Neural cell (in vitro differentiated cells): ENCODE measurements around the gene FJX1. TPM values are rescaled to one million over a fixed set of nuclear protein-coding genes. Genes with fewer than 3 reads are reported as not detected.

ENCODE experiments used
- H2AFZ ChIP-seq: fragments of 200-600, 300-800 bp; sonication (generic), shearing (Covaris generic); 2 replicates; pipeline ENCODE4 v1.6.0; 2014; ENCODE audit warnings: low read depth, mild to moderate bottlenecking, antibody characterized with exemption, low read length, moderate library complexity
- H3F3A ChIP-seq: fragments of 200-600 bp; shearing (Covaris generic); 2 replicates; pipeline ENCODE4 v1.6.1; 2016; ENCODE audit warnings: mild to moderate bottlenecking, moderate library complexity, mixed read lengths, antibody characterized with exemption, low read length; ENCODE audit not compliant: insufficient read depth, poor library complexity, severe bottlenecking
- H3K27ac ChIP-seq: fragments of 200-600, 300-800 bp; sonication (generic), shearing (Covaris generic); 2 replicates; pipeline ENCODE4 v1.5.1; 2014; ENCODE audit warnings: mild to moderate bottlenecking, low read length, moderate library complexity
- H3K27me3 ChIP-seq: fragments of 300-800, 200-600 bp; sonication (generic), shearing (Covaris generic); 2 replicates; pipeline ENCODE4 v1.6.0; 2014; ENCODE audit warnings: mild to moderate bottlenecking, low read depth, low read length, moderate library complexity; ENCODE audit not compliant: insufficient read depth
- H3K36me3 ChIP-seq: fragments of 300-800, 200-600 bp; sonication (generic), shearing (Covaris generic); 2 replicates; pipeline ENCODE4 v1.5.1; 2014; ENCODE audit warnings: mild to moderate bottlenecking, antibody characterized with exemption, low read length, moderate library complexity; ENCODE audit not compliant: insufficient read depth
- H3K4me2 ChIP-seq: fragments of 300-800, 200-600 bp; sonication (generic), shearing (Covaris generic); 2 replicates; pipeline ENCODE4 v1.6.0; 2014; ENCODE audit warnings: mild to moderate bottlenecking, low read length
- H3K4me3 ChIP-seq: fragments of 300-800, 200-600 bp; sonication (generic), shearing (Covaris generic); 2 replicates; pipeline ENCODE4 v1.5.1; 2014; ENCODE audit warnings: mild to moderate bottlenecking, low read length, moderate library complexity
- H3K79me2 ChIP-seq: fragments of 200-600 bp; shearing (Covaris generic); replicated peaks from 2 replicates; pipeline ENCODE4 v1.6.0; 2014; ENCODE audit warnings: mild to moderate bottlenecking, low read length, moderate library complexity; ENCODE audit not compliant: insufficient read depth
- H3K9ac ChIP-seq: fragments of 300-800, 200-600 bp; sonication (generic), shearing (Covaris generic); 2 replicates; pipeline ENCODE4 v1.6.1; 2016; ENCODE audit warnings: mild to moderate bottlenecking, low read length, mixed read lengths
- H3K9me2 ChIP-seq: fragments of 200-600 bp; shearing (Covaris generic); 2 replicates; pipeline ENCODE4 v1.6.1; 2016; ENCODE audit warnings: mild to moderate bottlenecking, low read length, mixed read lengths; ENCODE audit not compliant: insufficient read depth
- H3K9me3 ChIP-seq: fragments of 200-600, 300-800 bp; sonication (generic), shearing (Covaris generic); 2 replicates; pipeline ENCODE4 v1.6.1; 2016; ENCODE audit warnings: mild to moderate bottlenecking, mixed run types, low read length, moderate library complexity, mixed read lengths
- H4K20me1 ChIP-seq: fragments of 200-600 bp; shearing (Covaris generic); 2 replicates; pipeline ENCODE4 v1.6.1; 2016; ENCODE audit warnings: mild to moderate bottlenecking, mixed run types; ENCODE audit not compliant: insufficient read depth
- EP300 ChIP-seq: fragments of 450-650 bp; conservative IDR thresholded peaks from 2 replicates; pipeline ENCODE4 v1.6.1; 2014; ENCODE audit warnings: antibody characterized with exemption, mild to moderate bottlenecking, moderate library complexity; ENCODE audit not compliant: poor library complexity, severe bottlenecking
- EZH2 ChIP-seq: fragments of 200-600, 300-800 bp; shearing (Covaris generic), sonication (generic); IDR thresholded peaks from 2 replicates; pipeline ENCODE4 v1.6.1; 2014; ENCODE audit warnings: antibody characterized with exemption, low read length, borderline replicate concordance, mild to moderate bottlenecking; ENCODE audit not compliant: insufficient read depth, poor library complexity, severe bottlenecking
- MXI1 ChIP-seq: fragments of 450-650 bp; conservative IDR thresholded peaks from 2 replicates; pipeline ENCODE4 v1.6.1; 2014; ENCODE audit warnings: antibody characterized with exemption, mild to moderate bottlenecking; ENCODE audit not compliant: poor library complexity, severe bottlenecking
- POLR2AphosphoS5 ChIP-seq: IDR thresholded peaks from 2 replicates; pipeline ENCODE4 v1.6.1; 2012
- RAD21 ChIP-seq: fragments of 450-650 bp; conservative IDR thresholded peaks from 2 replicates; pipeline ENCODE4 v1.6.1; 2014; ENCODE audit warnings: antibody characterized with exemption, mild to moderate bottlenecking, moderate library complexity
- SMC3 ChIP-seq: fragments of 450-650 bp; conservative IDR thresholded peaks from 2 replicates; pipeline ENCODE4 v1.6.1; 2014; ENCODE audit warnings: antibody characterized with exemption, mild to moderate bottlenecking, moderate library complexity; ENCODE audit not compliant: poor library complexity
- TAF1 ChIP-seq: IDR thresholded peaks from 2 replicates; pipeline ENCODE4 v1.6.1; 2012; ENCODE audit warnings: low read depth
- polyA plus RNA-seq: library from polyadenylated mRNA; depleted of rRNA; stranded (reverse); fragments of >200 nt; gene quantifications from 2 replicates; pipeline ENCODE4 v1.2.3, GENCODE V29; 2014
- TF ChIP-seq, protein P1 (sequence below): fragments of 450-650 bp; IDR thresholded peaks from 2 replicates; pipeline ENCODE4 v1.5.1; 2014; ENCODE audit warnings: antibody characterized with exemption, mild to moderate bottlenecking, moderate library complexity; ENCODE audit not compliant: poor library complexity, severe bottlenecking
- TF ChIP-seq, protein P2 (sequence below): IDR thresholded peaks from 2 replicates; pipeline ENCODE4 v1.6.1; 2012; ENCODE audit warnings: borderline replicate concordance

The FJX1 gene
- polyA plus RNA-seq, 1 donor from 2014 or later, result 56.3 TPM

DNA sequence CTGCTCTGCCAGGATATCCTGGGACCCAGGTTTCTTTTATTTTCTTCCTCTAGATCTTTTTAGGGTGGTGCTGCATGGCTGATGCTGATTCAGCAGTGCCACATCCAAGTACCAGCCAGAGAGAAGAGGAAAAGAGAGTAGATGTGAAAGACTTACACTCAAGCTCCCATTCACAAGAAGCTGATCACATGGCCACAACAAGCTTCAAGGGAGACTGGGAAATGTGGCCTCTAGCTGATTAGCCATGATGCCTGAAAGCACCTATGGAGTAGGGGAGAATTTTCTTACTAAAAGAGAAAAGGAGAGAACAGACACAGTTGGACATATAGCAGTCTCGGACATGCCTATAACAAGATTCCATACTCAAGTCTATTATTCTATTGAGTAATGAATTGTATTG lies 34.4 kb upstream of the FJX1 start:
- TF ChIP-seq RAD21 (no peak), EP300 (no peak)
- TF ChIP-seq, protein P1, sequence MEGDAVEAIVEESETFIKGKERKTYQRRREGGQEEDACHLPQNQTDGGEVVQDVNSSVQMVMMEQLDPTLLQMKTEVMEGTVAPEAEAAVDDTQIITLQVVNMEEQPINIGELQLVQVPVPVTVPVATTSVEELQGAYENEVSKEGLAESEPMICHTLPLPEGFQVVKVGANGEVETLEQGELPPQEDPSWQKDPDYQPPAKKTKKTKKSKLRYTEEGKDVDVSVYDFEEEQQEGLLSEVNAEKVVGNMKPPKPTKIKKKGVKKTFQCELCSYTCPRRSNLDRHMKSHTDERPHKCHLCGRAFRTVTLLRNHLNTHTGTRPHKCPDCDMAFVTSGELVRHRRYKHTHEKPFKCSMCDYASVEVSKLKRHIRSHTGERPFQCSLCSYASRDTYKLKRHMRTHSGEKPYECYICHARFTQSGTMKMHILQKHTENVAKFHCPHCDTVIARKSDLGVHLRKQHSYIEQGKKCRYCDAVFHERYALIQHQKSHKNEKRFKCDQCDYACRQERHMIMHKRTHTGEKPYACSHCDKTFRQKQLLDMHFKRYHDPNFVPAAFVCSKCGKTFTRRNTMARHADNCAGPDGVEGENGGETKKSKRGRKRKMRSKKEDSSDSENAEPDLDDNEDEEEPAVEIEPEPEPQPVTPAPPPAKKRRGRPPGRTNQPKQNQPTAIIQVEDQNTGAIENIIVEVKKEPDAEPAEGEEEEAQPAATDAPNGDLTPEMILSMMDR, result no peak
- Histone ChIP-seq H3K4me3 (no peak overlapping the region), H3K27ac (no peak overlapping the region), H3K79me2 (no peaks in the 10 kb centered on the region), H2AFZ (no peak overlapping the region), H3K9ac (no peak overlapping the region), H4K20me1 (no peaks in the 10 kb centered on the region), H3K36me3 (no peaks in the 10 kb centered on the region), H3F3A (no peaks in the 10 kb centered on the region), H3K4me2 (no peak overlapping the region), H3K9me2 (no peaks in the 10 kb centered on the region), H3K9me3 (no peaks in the 10 kb centered on the region), H3K27me3 (no peaks in the 10 kb centered on the region)

- no peaks in the 10 kb centered on the region for H3K27me3 ChIP-seq
- no peaks in the 10 kb centered on the region for H3K79me2 ChIP-seq
- no peaks in the 10 kb centered on the region for H3F3A ChIP-seq
- no peaks in the 10 kb centered on the region for H3K9me2 ChIP-seq
- H3K4me3 ChIP-seq, result no peak overlapping the region
- H3K36me3 ChIP-seq, result no peaks in the 10 kb centered on the region
- TF ChIP-seq RAD21 (no peak), EP300 (no peak), TAF1 (no peak)
- no peak overlapping the region for H3K9ac ChIP-seq
- H3K27ac ChIP-seq, result no peak overlapping the region
- H2AFZ ChIP-seq, result no peak overlapping the region
- no peak overlapping the region for H3K4me2 ChIP-seq
- H4K20me1 ChIP-seq, result no peaks in the 10 kb centered on the region
- H3K9me3 ChIP-seq, result no peaks in the 10 kb centered on the region
Observed at GRCh38 chr11:35584321-35584720, 33.9 kb upstream of the FJX1 start.

DNA sequence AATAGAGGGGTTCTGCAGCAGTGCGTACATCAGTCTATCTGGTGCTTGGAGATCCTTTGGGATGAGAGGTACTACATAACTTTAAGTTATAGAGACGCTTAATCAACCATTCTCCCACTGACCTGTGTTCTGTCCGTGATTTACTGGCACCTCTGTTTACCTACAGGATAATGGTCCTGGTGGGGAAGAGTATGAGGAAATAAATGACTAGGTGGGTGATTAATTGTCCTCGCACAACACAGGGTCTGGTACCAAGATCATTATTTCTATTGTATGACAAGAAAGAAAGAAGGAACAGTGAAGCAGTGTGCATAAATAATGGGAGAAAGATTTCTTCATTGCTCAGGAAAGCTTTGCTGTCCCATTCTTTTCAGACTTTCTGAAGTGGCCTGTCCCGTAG lies 32.8 kb upstream of the FJX1 start:
- H3K27ac ChIP-seq, result no peak overlapping the region
- H3K9ac ChIP-seq, result no peak overlapping the region
- TF ChIP-seq, protein P2, sequence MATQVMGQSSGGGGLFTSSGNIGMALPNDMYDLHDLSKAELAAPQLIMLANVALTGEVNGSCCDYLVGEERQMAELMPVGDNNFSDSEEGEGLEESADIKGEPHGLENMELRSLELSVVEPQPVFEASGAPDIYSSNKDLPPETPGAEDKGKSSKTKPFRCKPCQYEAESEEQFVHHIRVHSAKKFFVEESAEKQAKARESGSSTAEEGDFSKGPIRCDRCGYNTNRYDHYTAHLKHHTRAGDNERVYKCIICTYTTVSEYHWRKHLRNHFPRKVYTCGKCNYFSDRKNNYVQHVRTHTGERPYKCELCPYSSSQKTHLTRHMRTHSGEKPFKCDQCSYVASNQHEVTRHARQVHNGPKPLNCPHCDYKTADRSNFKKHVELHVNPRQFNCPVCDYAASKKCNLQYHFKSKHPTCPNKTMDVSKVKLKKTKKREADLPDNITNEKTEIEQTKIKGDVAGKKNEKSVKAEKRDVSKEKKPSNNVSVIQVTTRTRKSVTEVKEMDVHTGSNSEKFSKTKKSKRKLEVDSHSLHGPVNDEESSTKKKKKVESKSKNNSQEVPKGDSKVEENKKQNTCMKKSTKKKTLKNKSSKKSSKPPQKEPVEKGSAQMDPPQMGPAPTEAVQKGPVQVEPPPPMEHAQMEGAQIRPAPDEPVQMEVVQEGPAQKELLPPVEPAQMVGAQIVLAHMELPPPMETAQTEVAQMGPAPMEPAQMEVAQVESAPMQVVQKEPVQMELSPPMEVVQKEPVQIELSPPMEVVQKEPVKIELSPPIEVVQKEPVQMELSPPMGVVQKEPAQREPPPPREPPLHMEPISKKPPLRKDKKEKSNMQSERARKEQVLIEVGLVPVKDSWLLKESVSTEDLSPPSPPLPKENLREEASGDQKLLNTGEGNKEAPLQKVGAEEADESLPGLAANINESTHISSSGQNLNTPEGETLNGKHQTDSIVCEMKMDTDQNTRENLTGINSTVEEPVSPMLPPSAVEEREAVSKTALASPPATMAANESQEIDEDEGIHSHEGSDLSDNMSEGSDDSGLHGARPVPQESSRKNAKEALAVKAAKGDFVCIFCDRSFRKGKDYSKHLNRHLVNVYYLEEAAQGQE, result no peak
- TF ChIP-seq RAD21, result no peak
- TF ChIP-seq EP300, result no peak
- no peak for TF ChIP-seq SMC3
- no peak for TF ChIP-seq POLR2AphosphoS5
- TF ChIP-seq EZH2, result no peak
- TF ChIP-seq, protein P1, result no peak
- no peak for TF ChIP-seq TAF1
- no peak for TF ChIP-seq MXI1
- H3F3A ChIP-seq, result no peaks in the 10 kb centered on the region
- H3K27me3 ChIP-seq, result no peaks in the 10 kb centered on the region
- no peaks in the 10 kb centered on the region for H3K9me3 ChIP-seq
- no peak overlapping the region for H2AFZ ChIP-seq
- no peaks in the 10 kb centered on the region for H3K79me2 ChIP-seq
- no peak overlapping the region for H3K4me2 ChIP-seq
- H3K9me2 ChIP-seq, result no peaks in the 10 kb centered on the region
- H3K4me3 ChIP-seq, result no peak overlapping the region
- H4K20me1 ChIP-seq, result no peaks in the 10 kb centered on the region
- no peaks in the 10 kb centered on the region for H3K36me3 ChIP-seq
